WTC11 (cell line): ENCODE measurements around the gene ZC3HAV1L.

Source experiments
- FOXK1 ChIP-seq: sonication (generic); formaldehyde crosslinking; IDR thresholded peaks from 2 replicates; pipeline ENCODE4 v1.8.0; 2022; ENCODE audit warnings: mild to moderate bottlenecking, moderate library complexity, missing genetic modification reagents
- SMAD3 ChIP-seq: sonication (generic); formaldehyde crosslinking; IDR thresholded peaks from 2 replicates; pipeline ENCODE4 v1.8.0; 2022; ENCODE audit warnings: missing genetic modification reagents, mild to moderate bottlenecking, borderline replicate concordance
- SP1 ChIP-seq: sonication (generic); formaldehyde crosslinking; conservative IDR thresholded peaks from 2 replicates; pipeline ENCODE4 v1.8.1; 2022; ENCODE audit warnings: missing genetic modification reagents
- TEAD4 ChIP-seq: sonication (generic); formaldehyde crosslinking; IDR thresholded peaks from 2 replicates; pipeline ENCODE4 v1.8.0; 2022; ENCODE audit warnings: mild to moderate bottlenecking, missing genetic modification reagents
- ZNF138 ChIP-seq: sonication (generic); formaldehyde crosslinking; conservative IDR thresholded peaks from 2 replicates; pipeline ENCODE4 v1.8.1; 2022; ENCODE audit warnings: mild to moderate bottlenecking, moderate library complexity, missing genetic modification reagents
- TF ChIP-seq, protein P1 (sequence below): fragments of 200-600 bp; IDR thresholded peaks from 2 replicates; pipeline ENCODE4 v1.8.0; 2022; ENCODE audit warnings: antibody characterized with exemption
- TF ChIP-seq, protein P2 (sequence below): sonication (generic); formaldehyde crosslinking; IDR thresholded peaks from 2 replicates; pipeline ENCODE4 v1.8.1; 2023; ENCODE audit warnings: mild to moderate bottlenecking, missing genetic modification reagents
- TF ChIP-seq, protein P3 (sequence below): sonication (generic); formaldehyde crosslinking; IDR thresholded peaks from 2 replicates; pipeline ENCODE4 v1.8.1; 2022; ENCODE audit warnings: missing genetic modification reagents, borderline replicate concordance
- TF ChIP-seq, protein P4 (sequence below): sonication (generic); formaldehyde crosslinking; IDR thresholded peaks from 2 replicates; pipeline ENCODE4 v1.8.0; 2022; ENCODE audit warnings: mild to moderate bottlenecking, missing genetic modification reagents
- TF ChIP-seq, protein P5 (sequence below): sonication (generic); formaldehyde crosslinking; IDR thresholded peaks from 2 replicates; pipeline ENCODE4 v1.8.1; 2023; ENCODE audit warnings: mild to moderate bottlenecking, missing genetic modification reagents

DNA sequence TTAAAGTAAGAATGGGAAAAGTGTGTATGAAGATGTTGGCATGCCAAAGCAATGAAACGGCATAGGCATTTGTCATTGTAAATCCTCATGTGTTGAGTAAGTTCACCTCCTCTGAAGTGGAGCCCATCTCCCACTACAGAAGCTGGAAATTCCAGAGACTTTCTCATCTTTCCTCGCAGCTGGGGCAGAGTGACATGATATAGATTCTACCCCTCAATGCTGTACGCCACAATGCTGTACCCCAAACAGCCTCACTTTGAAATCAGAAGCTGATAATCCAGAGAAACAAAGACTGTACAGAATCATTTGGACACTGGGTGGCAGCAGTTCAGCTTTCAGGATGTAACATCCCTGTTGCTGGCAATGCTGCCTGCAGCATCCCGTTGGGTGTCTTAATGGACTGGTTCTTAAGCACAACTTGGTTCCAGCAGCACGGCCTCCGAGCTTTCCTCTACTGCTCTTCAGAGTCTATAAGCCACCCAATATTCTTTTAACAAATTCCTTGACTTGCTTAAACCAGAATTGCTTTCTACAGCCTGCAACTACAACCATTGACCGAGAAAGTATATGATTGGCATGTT is 18.8 kb downstream of the ZC3HAV1L start:
- TF ChIP-seq, protein P1, sequence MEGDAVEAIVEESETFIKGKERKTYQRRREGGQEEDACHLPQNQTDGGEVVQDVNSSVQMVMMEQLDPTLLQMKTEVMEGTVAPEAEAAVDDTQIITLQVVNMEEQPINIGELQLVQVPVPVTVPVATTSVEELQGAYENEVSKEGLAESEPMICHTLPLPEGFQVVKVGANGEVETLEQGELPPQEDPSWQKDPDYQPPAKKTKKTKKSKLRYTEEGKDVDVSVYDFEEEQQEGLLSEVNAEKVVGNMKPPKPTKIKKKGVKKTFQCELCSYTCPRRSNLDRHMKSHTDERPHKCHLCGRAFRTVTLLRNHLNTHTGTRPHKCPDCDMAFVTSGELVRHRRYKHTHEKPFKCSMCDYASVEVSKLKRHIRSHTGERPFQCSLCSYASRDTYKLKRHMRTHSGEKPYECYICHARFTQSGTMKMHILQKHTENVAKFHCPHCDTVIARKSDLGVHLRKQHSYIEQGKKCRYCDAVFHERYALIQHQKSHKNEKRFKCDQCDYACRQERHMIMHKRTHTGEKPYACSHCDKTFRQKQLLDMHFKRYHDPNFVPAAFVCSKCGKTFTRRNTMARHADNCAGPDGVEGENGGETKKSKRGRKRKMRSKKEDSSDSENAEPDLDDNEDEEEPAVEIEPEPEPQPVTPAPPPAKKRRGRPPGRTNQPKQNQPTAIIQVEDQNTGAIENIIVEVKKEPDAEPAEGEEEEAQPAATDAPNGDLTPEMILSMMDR = peak; percentile 22; the same call in 1 of the 2 replicates
- TF ChIP-seq TEAD4 (CRISPR knock-in tag) (no peak), FOXK1 (CRISPR knock-in tag) (no peak), SMAD3 (CRISPR knock-in tag) (no peak), SP1 (CRISPR knock-in tag) (no peak), ZNF138 (CRISPR knock-in tag) (no peak)
- TF ChIP-seq, protein P2, sequence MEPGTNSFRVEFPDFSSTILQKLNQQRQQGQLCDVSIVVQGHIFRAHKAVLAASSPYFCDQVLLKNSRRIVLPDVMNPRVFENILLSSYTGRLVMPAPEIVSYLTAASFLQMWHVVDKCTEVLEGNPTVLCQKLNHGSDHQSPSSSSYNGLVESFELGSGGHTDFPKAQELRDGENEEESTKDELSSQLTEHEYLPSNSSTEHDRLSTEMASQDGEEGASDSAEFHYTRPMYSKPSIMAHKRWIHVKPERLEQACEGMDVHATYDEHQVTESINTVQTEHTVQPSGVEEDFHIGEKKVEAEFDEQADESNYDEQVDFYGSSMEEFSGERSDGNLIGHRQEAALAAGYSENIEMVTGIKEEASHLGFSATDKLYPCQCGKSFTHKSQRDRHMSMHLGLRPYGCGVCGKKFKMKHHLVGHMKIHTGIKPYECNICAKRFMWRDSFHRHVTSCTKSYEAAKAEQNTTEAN (CRISPR knock-in tag) = no peak
- TF ChIP-seq, protein P3, sequence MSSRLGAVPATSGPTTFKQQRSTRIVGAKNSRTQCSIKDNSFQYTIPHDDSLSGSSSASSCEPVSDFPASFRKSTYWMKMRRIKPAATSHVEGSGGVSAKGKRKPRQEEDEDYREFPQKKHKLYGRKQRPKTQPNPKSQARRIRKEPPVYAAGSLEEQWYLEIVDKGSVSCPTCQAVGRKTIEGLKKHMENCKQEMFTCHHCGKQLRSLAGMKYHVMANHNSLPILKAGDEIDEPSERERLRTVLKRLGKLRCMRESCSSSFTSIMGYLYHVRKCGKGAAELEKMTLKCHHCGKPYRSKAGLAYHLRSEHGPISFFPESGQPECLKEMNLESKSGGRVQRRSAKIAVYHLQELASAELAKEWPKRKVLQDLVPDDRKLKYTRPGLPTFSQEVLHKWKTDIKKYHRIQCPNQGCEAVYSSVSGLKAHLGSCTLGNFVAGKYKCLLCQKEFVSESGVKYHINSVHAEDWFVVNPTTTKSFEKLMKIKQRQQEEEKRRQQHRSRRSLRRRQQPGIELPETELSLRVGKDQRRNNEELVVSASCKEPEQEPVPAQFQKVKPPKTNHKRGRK (CRISPR knock-in tag) = no peak
- TF ChIP-seq, protein P4, sequence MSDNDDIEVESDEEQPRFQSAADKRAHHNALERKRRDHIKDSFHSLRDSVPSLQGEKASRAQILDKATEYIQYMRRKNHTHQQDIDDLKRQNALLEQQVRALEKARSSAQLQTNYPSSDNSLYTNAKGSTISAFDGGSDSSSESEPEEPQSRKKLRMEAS (CRISPR knock-in tag) = no peak
- TF ChIP-seq, protein P5, sequence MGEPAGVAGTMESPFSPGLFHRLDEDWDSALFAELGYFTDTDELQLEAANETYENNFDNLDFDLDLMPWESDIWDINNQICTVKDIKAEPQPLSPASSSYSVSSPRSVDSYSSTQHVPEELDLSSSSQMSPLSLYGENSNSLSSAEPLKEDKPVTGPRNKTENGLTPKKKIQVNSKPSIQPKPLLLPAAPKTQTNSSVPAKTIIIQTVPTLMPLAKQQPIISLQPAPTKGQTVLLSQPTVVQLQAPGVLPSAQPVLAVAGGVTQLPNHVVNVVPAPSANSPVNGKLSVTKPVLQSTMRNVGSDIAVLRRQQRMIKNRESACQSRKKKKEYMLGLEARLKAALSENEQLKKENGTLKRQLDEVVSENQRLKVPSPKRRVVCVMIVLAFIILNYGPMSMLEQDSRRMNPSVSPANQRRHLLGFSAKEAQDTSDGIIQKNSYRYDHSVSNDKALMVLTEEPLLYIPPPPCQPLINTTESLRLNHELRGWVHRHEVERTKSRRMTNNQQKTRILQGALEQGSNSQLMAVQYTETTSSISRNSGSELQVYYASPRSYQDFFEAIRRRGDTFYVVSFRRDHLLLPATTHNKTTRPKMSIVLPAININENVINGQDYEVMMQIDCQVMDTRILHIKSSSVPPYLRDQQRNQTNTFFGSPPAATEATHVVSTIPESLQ (CRISPR knock-in tag) = no peak
